ENCODE data around the gene FOXE1. TPM values are rescaled to one million over a fixed set of nuclear protein-coding genes. Genes with fewer than 3 reads are reported as not detected.

The FOXE1 gene
- total RNA-seq, 1 donor from 2014 or later = 1.1 TPM

- TF ChIP-seq, protein P1, sequence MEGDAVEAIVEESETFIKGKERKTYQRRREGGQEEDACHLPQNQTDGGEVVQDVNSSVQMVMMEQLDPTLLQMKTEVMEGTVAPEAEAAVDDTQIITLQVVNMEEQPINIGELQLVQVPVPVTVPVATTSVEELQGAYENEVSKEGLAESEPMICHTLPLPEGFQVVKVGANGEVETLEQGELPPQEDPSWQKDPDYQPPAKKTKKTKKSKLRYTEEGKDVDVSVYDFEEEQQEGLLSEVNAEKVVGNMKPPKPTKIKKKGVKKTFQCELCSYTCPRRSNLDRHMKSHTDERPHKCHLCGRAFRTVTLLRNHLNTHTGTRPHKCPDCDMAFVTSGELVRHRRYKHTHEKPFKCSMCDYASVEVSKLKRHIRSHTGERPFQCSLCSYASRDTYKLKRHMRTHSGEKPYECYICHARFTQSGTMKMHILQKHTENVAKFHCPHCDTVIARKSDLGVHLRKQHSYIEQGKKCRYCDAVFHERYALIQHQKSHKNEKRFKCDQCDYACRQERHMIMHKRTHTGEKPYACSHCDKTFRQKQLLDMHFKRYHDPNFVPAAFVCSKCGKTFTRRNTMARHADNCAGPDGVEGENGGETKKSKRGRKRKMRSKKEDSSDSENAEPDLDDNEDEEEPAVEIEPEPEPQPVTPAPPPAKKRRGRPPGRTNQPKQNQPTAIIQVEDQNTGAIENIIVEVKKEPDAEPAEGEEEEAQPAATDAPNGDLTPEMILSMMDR (IDR thresholded peaks at IDR 0.05; ENCODE audit: insufficient read depth, low read length, severe bottlenecking) = peak; percentile 47
- H3K4me3 ChIP-seq (ENCODE audit: low read depth, low read length) = no peak overlapping the region
- no peaks in the 10 kb centered on the region for H3K36me3 ChIP-seq (ENCODE audit: control insufficient read depth, insufficient read depth, low read length)
- H3K27me3 ChIP-seq (ENCODE audit: control insufficient read depth, insufficient read depth, low read length) = no peaks in the 10 kb centered on the region
- no peak for FAIRE-seq
- peak; percentile 61 for DNase-seq (ENCODE audit: low read depth)
Measured at GRCh38 chr9:97895695-97896332, 42.8 kb downstream of the FOXE1 start.

GRCh38 chr9:97900103-97900737 lies 47.2 kb downstream of the FOXE1 start:
- Histone ChIP-seq H3K36me3 (ENCODE audit: control insufficient read depth, insufficient read depth, low read length) (peaks cover 1% of the 10 kb centered on the region), H3K27me3 (ENCODE audit: control insufficient read depth, insufficient read depth, low read length) (no peaks in the 10 kb centered on the region), H3K4me3 (ENCODE audit: low read depth, low read length) (no peak overlapping the region)
- TF ChIP-seq, protein P1 (IDR thresholded peaks at IDR 0.05; ENCODE audit: insufficient read depth, low read length, severe bottlenecking) = no peak
- FAIRE-seq = no peak
- DNase-seq (ENCODE audit: low read depth) = no peak

DNA sequence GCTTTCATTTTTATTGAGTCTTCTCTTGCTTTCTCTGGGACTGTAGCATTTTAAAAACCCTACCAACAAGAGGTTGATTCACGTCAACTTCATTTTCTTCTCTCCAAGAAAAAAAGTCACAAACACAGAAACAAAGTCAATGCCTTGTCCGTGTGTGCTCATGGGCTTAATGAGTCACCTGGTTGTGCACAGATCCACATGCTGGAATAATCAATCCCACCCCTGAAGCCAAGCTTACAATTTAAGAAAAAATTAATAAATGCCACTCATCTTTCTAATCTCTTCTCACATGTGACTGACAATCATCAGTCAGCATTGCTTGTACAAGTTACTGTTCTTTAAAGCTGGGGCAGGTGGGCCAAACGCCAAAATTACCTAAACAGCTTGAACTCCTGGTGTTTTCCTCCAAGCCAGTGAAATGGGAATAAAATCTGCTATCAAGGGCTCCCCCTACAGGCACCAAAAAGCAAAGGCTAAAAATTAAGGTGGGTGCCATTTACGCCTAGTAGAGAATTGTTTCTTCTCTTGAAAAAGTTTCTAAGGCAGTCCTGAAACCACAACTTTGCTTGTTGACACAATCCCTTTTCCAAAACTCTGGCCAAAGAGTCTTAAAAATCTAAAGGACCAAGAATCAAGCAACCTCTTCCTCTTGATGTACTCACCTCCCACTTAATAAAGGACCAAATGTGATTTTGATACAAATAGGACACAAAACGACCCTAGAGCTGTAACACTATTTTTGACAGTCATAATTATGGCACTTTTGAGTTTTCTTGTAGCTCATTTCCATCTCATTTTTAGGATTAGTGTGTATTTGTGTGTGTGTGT lies 47.9 kb downstream of the FOXE1 start:
- no peak overlapping the region for H3K4me3 ChIP-seq (ENCODE audit: low read depth, low read length)
- no peak for FAIRE-seq
- no peaks in the 10 kb centered on the region for H3K27me3 ChIP-seq (ENCODE audit: control insufficient read depth, insufficient read depth, low read length)
- TF ChIP-seq, protein P1 (IDR thresholded peaks at IDR 0.05; ENCODE audit: insufficient read depth, low read length, severe bottlenecking) = peak; percentile 68
- peak; percentile 55 for DNase-seq (ENCODE audit: low read depth)
- peaks cover 1% of the 10 kb centered on the region for H3K36me3 ChIP-seq (ENCODE audit: control insufficient read depth, insufficient read depth, low read length)

DNA sequence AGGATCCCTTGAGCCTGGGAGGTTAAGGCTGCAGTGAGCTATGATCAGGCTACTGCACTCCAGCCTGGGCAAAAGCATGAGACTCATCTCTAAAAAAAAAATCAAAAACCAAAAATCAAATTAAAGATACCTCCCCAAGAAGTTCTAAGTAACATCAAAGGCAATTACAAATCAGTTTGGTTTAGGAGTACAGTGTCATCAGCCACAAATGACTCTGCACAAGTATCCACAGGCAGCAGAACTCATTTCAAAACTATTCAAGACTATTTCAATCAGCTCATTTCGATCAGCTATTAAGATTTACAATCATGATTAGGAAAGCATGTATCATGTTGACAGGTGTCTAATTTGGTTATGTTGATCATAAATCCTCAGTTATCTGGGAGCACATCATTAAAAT lies 50.2 kb downstream of the FOXE1 start:
- FAIRE-seq (no peak), DNase-seq (ENCODE audit: low read depth) (peak; percentile 34)
- peaks cover 3% of the 10 kb centered on the region for H3K36me3 ChIP-seq (ENCODE audit: control insufficient read depth, insufficient read depth, low read length)
- TF ChIP-seq, protein P1 (IDR thresholded peaks at IDR 0.05; ENCODE audit: insufficient read depth, low read length, severe bottlenecking) = no peak
- no peak overlapping the region for H3K4me3 ChIP-seq (ENCODE audit: low read depth, low read length)
- H3K27me3 ChIP-seq (ENCODE audit: control insufficient read depth, insufficient read depth, low read length) = no peaks in the 10 kb centered on the region

DNA sequence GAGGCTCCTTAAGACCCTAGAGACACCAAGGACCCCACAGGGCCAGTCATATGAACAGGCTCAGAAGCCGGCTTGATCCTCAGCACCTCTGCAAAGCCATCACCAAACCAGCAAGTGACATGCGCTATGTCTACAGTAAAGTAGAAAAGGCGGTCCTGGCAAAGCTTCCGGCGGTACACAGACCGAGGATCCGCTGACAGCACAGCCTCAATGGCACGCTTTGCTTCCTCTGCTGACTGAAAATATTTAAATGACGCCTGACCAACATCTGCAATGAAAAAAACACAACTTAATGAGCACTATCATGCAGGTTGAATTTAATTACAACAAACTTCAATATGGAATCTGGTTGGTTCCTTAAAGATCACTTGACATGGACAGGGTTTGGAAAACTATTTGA lies 51.7 kb downstream of the FOXE1 start:
- no peak for FAIRE-seq
- H3K27me3 ChIP-seq (ENCODE audit: control insufficient read depth, insufficient read depth, low read length) = no peaks in the 10 kb centered on the region
- H3K4me3 ChIP-seq (ENCODE audit: low read depth, low read length) = no peak overlapping the region
- H3K36me3 ChIP-seq (ENCODE audit: control insufficient read depth, insufficient read depth, low read length) = peaks cover 3% of the 10 kb centered on the region
- no peak for DNase-seq (ENCODE audit: low read depth)
- TF ChIP-seq, protein P1 (IDR thresholded peaks at IDR 0.05; ENCODE audit: insufficient read depth, low read length, severe bottlenecking) = no peak

All from bronchial epithelial cell (primary cell).